Tongue (tissue), 2 donors: ENCODE data around the gene TUSC2. TPM values are rescaled to one million over a fixed set of nuclear protein-coding genes. Genes with fewer than 3 reads are reported as not detected.
A peak's percentile ranks its signal among the peaks of the same experiment; 100 is the strongest.
"Not testable (repeated sequence)": the region's sequence is repeated elsewhere in the genome, so short reads cannot be mapped to it uniquely, and the experiment has no call there.

Experiments used
- DNase-seq: peaks from one replicate; pipeline ENCODE4 v3.0.0-alpha.2; 2015
- total RNA-seq: library from RNA; depleted of rRNA; stranded (reverse); fragments of >200 nt; gene quantifications from one replicate; pipeline ENCODE4 v1.2.3, GENCODE V29; 2014

The TUSC2 gene
- total RNA-seq, 1 donor from 2014 or later = 40.0 TPM

GRCh38 chr3:50317300-50317699 is 10.7 kb downstream of the TUSC2 start:
- DNase-seq = no peak

- peak; percentile 54 for DNase-seq
These were observed 11.3 kb downstream of the TUSC2 start for GRCh38 chr3:50316657-50317242.

- DNase-seq = no peak
These were observed 13.2 kb downstream of the TUSC2 start for GRCh38 chr3:50314816-50315215.

- no peak for DNase-seq
These were observed 13.7 kb downstream of the TUSC2 start for GRCh38 chr3:50314342-50314741.

GRCh38 chr3:50312041-50312440 is 16.0 kb downstream of the TUSC2 start:
- DNase-seq = not testable (repeated sequence)

- DNase-seq = no peak
These were observed 23.4 kb downstream of the TUSC2 start for GRCh38 chr3:50304601-50305000.

- no peak for DNase-seq
These were observed 24.8 kb downstream of the TUSC2 start, which contains the start of gene HYAL1 for GRCh38 chr3:50303013-50303815. Gene HYAL1 (minus strand): TSS chr3:50303574. CDS start chr3:50302956, 618 bp downstream.

- no peak for DNase-seq
These were observed 25.7 kb downstream of the TUSC2 start for GRCh38 chr3:50302095-50303012.

- no peak for DNase-seq
These were observed 27.3 kb downstream of the TUSC2 start for GRCh38 chr3:50300681-50301254.

- DNase-seq = peak; percentile 42
These were observed 27.9 kb downstream of the TUSC2 start for GRCh38 chr3:50299929-50300680.

- DNase-seq = no peak
These were observed 28.4 kb downstream of the TUSC2 start for GRCh38 chr3:50299638-50299928.

- DNase-seq = peak; percentile 100
These were observed 29.0 kb downstream of the TUSC2 start, which contains the start of the genes HYAL3 and NAA80 for GRCh38 chr3:50298836-50299637. Gene HYAL3 (minus strand): TSS chr3:50299405. CDS start chr3:50295602, 3,803 bp downstream. Gene NAA80 (minus strand): TSS chr3:50299405. CDS start chr3:50297463, 1,942 bp downstream.

- DNase-seq = no peak
These were observed 29.9 kb downstream of the TUSC2 start for GRCh38 chr3:50297896-50298725.

- DNase-seq = no peak
These were observed 30.6 kb downstream of the TUSC2 start for GRCh38 chr3:50297384-50297775.

GRCh38 chr3:50296721-50297383 is 31.2 kb downstream of the TUSC2 start:
- no peak for DNase-seq

GRCh38 chr3:50295553-50296431 is 32.2 kb downstream of the TUSC2 start:
- no peak for DNase-seq

- no peak for DNase-seq
These were observed 33.3 kb downstream of the TUSC2 start for GRCh38 chr3:50294492-50295403.
